ENCODE results near the gene CHCHD10.
"Not testable (repeated sequence)": the region's sequence is repeated elsewhere in the genome, so short reads cannot be mapped to it uniquely, and the experiment has no call there.

The CHCHD10 gene

GRCh38 chr22:23744001-23744400, 23.8 kb downstream of the CHCHD10 start:
- no peak for DNase-seq

GRCh38 chr22:23743303-23743705, 24.5 kb downstream of the CHCHD10 start:
- no peak for DNase-seq

- DNase-seq = no peak
Measured at GRCh38 chr22:23742505-23743264, 25.1 kb downstream of the CHCHD10 start.

GRCh38 chr22:23737696-23738095, 30.1 kb downstream of the CHCHD10 start:
- DNase-seq = no peak

- not testable (repeated sequence) for DNase-seq
Measured at GRCh38 chr22:23728108-23728507, 39.7 kb downstream of the CHCHD10 start.

GRCh38 chr22:23722724-23723123, 45.0 kb downstream of the CHCHD10 start:
- no peak for DNase-seq

GRCh38 chr22:23722160-23722559, 45.6 kb downstream of the CHCHD10 start:
- DNase-seq = no peak

GRCh38 chr22:23720855-23721254, 46.9 kb downstream of the CHCHD10 start:
- DNase-seq = no peak

GRCh38 chr22:23718371-23719165, 49.2 kb downstream of the CHCHD10 start:
- DNase-seq = no peak

GRCh38 chr22:23716811-23717801, 50.7 kb downstream of the CHCHD10 start:
- DNase-seq = peak; percentile 70
